SK-N-SH (cell line): ENCODE measurements around the gene DSCAML1. TPM values are rescaled to one million over a fixed set of nuclear protein-coding genes. Genes with fewer than 3 reads are reported as not detected.

ENCODE experiments used
- CTCF ChIA-PET: fragments of 300-600, 350-600 bp; formaldehyde crosslinking; extraction: SDS; loops from one replicate; lab custom pipeline; 2021; lab: Yijun Ruan, JAX
- POLR2A ChIA-PET: fragments of 350-600 bp; sonication (Branson Sonifier 250); formaldehyde crosslinking; extraction: SDS; loops from one replicate; lab custom pipeline; 2020; ENCODE audit warnings: antibody characterized with exemption, inconsistent platforms; lab: Yijun Ruan, JAX
- DNase-seq: peaks from one replicate; pipeline ENCODE4 v3.0.0; 2012
- H2AFZ ChIP-seq: fragments of 200-600 bp; sonication (generic); 2 replicates; pipeline ENCODE4 v1.8.1; 2016; ENCODE audit warnings: antibody characterized with exemption, mild to moderate bottlenecking, low read depth
- H3F3A ChIP-seq: fragments of 200-600 bp; sonication (generic); replicated peaks from 2 replicates; pipeline ENCODE3; 2016; ENCODE audit warnings: antibody characterized with exemption, mild to moderate bottlenecking; ENCODE audit not compliant: insufficient read depth
- H3K27ac ChIP-seq, 2 experiments: fragments of 200-500 bp in 1 of 2; fragments of 200-600 bp in 1 of 2; sonication (Bioruptor generic) in 1 of 2; sonication (generic), shearing (Covaris generic) in 1 of 2; 2 replicates each; pipeline versions ENCODE4 v1.5.1 to v1.6.1; 2014 to 2016; ENCODE audit warnings: low read depth in 2 of 2, inconsistent platforms in 1 of 2, low read length in 1 of 2, mild to moderate bottlenecking in 1 of 2, mixed read lengths in 1 of 2
- H3K27me3 ChIP-seq: fragments of 200-600 bp; sonication (generic), shearing (Covaris generic); 2 replicates; pipeline ENCODE4 v1.6.1; 2016; ENCODE audit warnings: mixed run types; ENCODE audit not compliant: insufficient read depth
- H3K36me3 ChIP-seq, 2 experiments: fragments of 200-500 bp in 1 of 2; fragments of 200-600 bp in 1 of 2; sonication (Bioruptor generic) in 1 of 2; sonication (generic) in 1 of 2; replicated peaks in 1 of 2; 2 replicates each; pipeline versions ENCODE3 to v1.5.1; 2014 to 2016; ENCODE audit warnings: low read length in 1 of 2, mild to moderate bottlenecking in 1 of 2; ENCODE audit not compliant: insufficient read depth in 2 of 2, control insufficient read depth in 1 of 2
- H3K4me1 ChIP-seq, 2 experiments: fragments of 200-500 bp in 1 of 2; fragments of 200-600 bp in 1 of 2; sonication (Bioruptor generic) in 1 of 2; sonication (generic), shearing (Covaris generic) in 1 of 2; 2 replicates each; pipeline versions ENCODE4 v1.5.1 to v1.6.1; 2014 to 2016; ENCODE audit warnings: low read depth in 1 of 2, low read length in 1 of 2, mixed run types in 1 of 2; ENCODE audit not compliant: insufficient read depth in 2 of 2, control insufficient read depth in 1 of 2
- H3K4me2 ChIP-seq: fragments of 200-600 bp; sonication (generic), shearing (Covaris generic); 2 replicates; pipeline ENCODE4 v1.6.1; 2017; ENCODE audit warnings: mixed run types
- H3K4me3 ChIP-seq, 2 experiments: fragments of 200-500 bp in 1 of 2; fragments of 200-600 bp in 1 of 2; sonication (Bioruptor generic) in 1 of 2; sonication (generic), shearing (Covaris generic) in 1 of 2; 2 replicates each; pipeline versions ENCODE4 v1.5.1 to v1.8.1; 2014 to 2016; ENCODE audit warnings: low read depth in 2 of 2, inconsistent platforms in 1 of 2, low read length in 1 of 2, mild to moderate bottlenecking in 1 of 2, mixed read lengths in 1 of 2, moderate library complexity in 1 of 2
- H3K79me2 ChIP-seq: fragments of 200-600 bp; sonication (generic); 2 replicates; pipeline ENCODE4 v1.8.1; 2017; ENCODE audit warnings: mild to moderate bottlenecking; ENCODE audit not compliant: insufficient read depth
- H3K9ac ChIP-seq: fragments of 200-600 bp; sonication (generic); 2 replicates; pipeline ENCODE4 v1.6.1; 2017; ENCODE audit warnings: mixed run types
- H3K9me2 ChIP-seq: fragments of 200-600 bp; sonication (generic); 2 replicates; pipeline ENCODE4 v1.6.1; 2017; ENCODE audit warnings: mixed run types
- H3K9me3 ChIP-seq: fragments of 200-600 bp; sonication (generic); 2 replicates; pipeline ENCODE4 v1.6.1; 2017; ENCODE audit warnings: mixed run types, mild to moderate bottlenecking, moderate library complexity
- H4K20me1 ChIP-seq: fragments of 200-600 bp; sonication (generic); 2 replicates; pipeline ENCODE4 v1.6.1; 2017; ENCODE audit warnings: mild to moderate bottlenecking, mixed run types; ENCODE audit not compliant: insufficient read depth
- EZH2phosphoT487 ChIP-seq: fragments of 200-600 bp; sonication (generic); IDR thresholded peaks from 2 replicates; pipeline ENCODE4 v1.6.1; 2017; ENCODE audit warnings: low read depth, mixed run types, mild to moderate bottlenecking, antibody characterized with exemption, moderate library complexity, borderline replicate concordance
- RAD21 ChIP-seq: IDR thresholded peaks from 2 replicates; pipeline ENCODE4 v1.6.1; 2012; ENCODE audit warnings: mild to moderate bottlenecking, low read length
- RFX5 ChIP-seq: IDR thresholded peaks from 2 replicates; pipeline ENCODE4 v1.6.1; 2012; ENCODE audit warnings: mild to moderate bottlenecking, improper control_type of control experiment, low read length
- SMC3 ChIP-seq: IDR thresholded peaks from 2 replicates; pipeline ENCODE4 v1.6.1; 2012; ENCODE audit warnings: low read depth, low read length, improper control_type of control experiment
- TAF1 ChIP-seq: IDR thresholded peaks from 2 replicates; pipeline ENCODE4 v1.6.1; 2012; ENCODE audit warnings: low read depth, mild to moderate bottlenecking, low read length, moderate library complexity, borderline replicate concordance
- TEAD4 ChIP-seq: IDR thresholded peaks from 2 replicates; pipeline ENCODE4 v1.4.0; 2012; ENCODE audit warnings: mild to moderate bottlenecking, borderline replicate concordance; ENCODE audit not compliant: insufficient read depth
- YY1 ChIP-seq: IDR thresholded peaks from 2 replicates; pipeline ENCODE4 v1.4.0; 2012; ENCODE audit warnings: low read depth, mild to moderate bottlenecking
- WGBS: methylation state at CpG from one replicate; pipeline ENCODE4 v1.1.6; 2017; ENCODE audit warnings: low lambda C conversion rate; 5-methylcytosine and 5-hydroxymethylcytosine counted together
- polyA plus RNA-seq, 3 experiments: library from polyadenylated mRNA; depleted of rRNA; stranded (reverse); fragments of >200 nt; gene quantifications; 2 replicates each; pipeline ENCODE4 v1.2.3, GENCODE V29; 2012
- TF ChIP-seq, protein P1 (sequence below): fragments of 200-600 bp; sonication (generic); IDR thresholded peaks from 2 replicates; pipeline ENCODE4 v1.6.1; 2017; ENCODE audit warnings: antibody characterized with exemption, mild to moderate bottlenecking, moderate library complexity

DSCAML1 gene
- polyA plus RNA-seq, 1 of the 3 experiments (the other 2 are of a cell fraction), result not detected

DNA sequence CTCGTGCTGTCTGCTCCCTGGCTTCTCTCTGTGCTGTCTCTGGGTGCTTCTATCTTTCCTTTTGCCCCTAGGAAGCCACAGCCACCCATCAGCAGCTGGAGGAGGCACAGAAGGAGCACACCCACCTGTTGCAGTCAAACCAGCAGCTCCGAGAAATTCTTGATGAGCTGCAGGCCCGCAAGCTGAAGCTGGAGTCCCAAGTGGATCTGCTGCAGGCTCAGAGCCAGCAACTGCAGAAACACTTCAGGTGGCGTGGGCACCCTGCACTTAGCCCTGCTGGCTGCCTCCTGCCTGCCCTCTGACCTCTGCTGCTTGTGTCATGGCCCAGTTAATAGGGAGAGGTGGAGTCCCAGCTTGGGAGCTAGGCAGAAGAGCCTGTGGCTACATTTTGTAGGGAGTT is 401.5 kb downstream of the DSCAML1 start:
- Histone ChIP-seq H3K79me2 (no peaks in the 10 kb centered on the region), H3K27ac (no peak overlapping the region), H3K4me1 (no peaks in the 10 kb centered on the region), H3K4me2 (no peak overlapping the region), H4K20me1 (no peaks in the 10 kb centered on the region), H3F3A (peaks cover under 1% of the 10 kb centered on the region), H3K4me3 (no peak overlapping the region), H3K36me3 (peaks cover 47 to 68% of the 10 kb centered on the region in 2 experiments), H3K9ac (no peak overlapping the region), H3K9me3 (no peaks in the 10 kb centered on the region), H3K27me3 (no peaks in the 10 kb centered on the region), H2AFZ (no peak overlapping the region), H3K9me2 (no peaks in the 10 kb centered on the region)
- CTCF ChIA-PET, result interaction anchor here (1.2 to 2.6 kb wide), 2 partner anchors 15 to 30 kb away, joined by 3 to 12 read pairs; no protein-coding TSS in a partner anchor
- TF ChIP-seq RAD21 (no peak), TEAD4 (no peak), TAF1 (no peak)
- POLR2A ChIA-PET, result no interaction called here
- DNase-seq, result no peak
- whole genome bisulfite sequencing, result 88% methylated on average over 4 of the region's 4 CpGs

DNA sequence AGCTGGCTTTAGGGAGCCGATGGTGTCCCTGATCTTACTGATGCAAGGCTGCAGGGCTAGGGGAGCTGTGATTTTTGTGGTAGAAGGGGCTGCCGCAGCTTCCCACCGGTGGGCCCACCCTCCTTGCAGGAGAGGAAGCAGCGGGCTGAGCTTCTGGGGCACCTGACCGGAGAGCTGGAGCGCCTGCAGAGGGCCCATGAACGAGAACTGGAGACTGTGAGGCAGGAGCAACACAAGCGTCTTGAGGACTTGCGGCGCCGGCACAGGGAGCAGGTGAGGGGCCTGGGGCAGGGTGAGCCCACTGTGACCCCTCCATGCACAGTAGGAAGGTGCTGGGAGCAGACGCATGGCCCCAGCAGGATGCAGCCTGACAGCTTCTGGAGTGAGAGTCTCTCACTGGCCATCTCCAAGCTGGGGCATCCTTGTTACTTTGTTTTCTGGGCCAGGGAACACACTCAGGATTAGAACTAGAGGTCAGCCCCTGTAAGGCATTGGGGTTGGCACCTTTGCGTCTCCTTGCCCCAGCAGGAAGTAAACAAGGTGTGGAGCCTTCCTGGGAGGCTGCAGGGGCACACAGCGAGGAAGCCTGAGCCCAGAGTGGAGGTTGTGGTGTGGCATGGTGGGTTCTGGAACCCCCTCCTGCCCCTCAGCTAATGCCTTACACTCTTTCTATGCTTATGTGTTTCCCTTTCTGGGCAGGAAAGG is 402.6 kb downstream of the DSCAML1 start:
- Histone ChIP-seq H3K79me2 (no peaks in the 10 kb centered on the region), H3K4me1 (no peaks in the 10 kb centered on the region), H3K36me3 (peaks cover 44 to 70% of the 10 kb centered on the region in 2 experiments), H3K9me2 (no peaks in the 10 kb centered on the region), H3K9me3 (no peaks in the 10 kb centered on the region), H3K27ac (no peak overlapping the region), H2AFZ (no peak overlapping the region), H3F3A (peaks cover 2% of the 10 kb centered on the region), H3K27me3 (no peaks in the 10 kb centered on the region), H3K9ac (no peak overlapping the region), H4K20me1 (no peaks in the 10 kb centered on the region), H3K4me3 (no peak overlapping the region), H3K4me2 (no peak overlapping the region)
- ChIA-PET POLR2A (no interaction called here), CTCF (interaction anchor here (1.1 to 2.6 kb wide), 4 partner anchors 13 to 659 kb away, joined by 4 to 12 read pairs (median 5); no protein-coding TSS in a partner anchor)
- no peak for DNase-seq
- TF ChIP-seq TEAD4 (no peak), YY1 (no peak)
- 91% methylated on average over 9 of the region's 14 CpGs for WGBS

DNA sequence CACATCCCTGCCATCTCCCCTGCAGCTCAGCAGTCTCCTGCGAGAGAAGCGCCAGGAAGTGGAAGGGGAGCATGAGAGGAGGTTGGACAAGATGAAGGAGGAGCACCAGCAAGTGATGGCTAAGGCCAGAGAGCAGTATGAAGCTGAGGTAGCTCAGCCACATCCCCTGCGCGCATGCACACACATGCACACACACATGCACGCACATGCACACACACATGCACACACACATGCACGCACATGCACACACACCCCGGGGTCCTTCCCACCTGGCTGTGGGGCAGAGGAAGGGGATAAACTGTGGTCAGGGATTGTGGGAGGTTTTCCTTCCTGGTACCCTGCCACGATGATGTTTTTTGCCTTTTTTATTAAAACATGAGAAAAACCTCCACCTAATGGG is 404.0 kb downstream of the DSCAML1 start:
- no peak for DNase-seq
- no peak for TF ChIP-seq RFX5
- no peak for TF ChIP-seq SMC3
- TF ChIP-seq, protein P1, sequence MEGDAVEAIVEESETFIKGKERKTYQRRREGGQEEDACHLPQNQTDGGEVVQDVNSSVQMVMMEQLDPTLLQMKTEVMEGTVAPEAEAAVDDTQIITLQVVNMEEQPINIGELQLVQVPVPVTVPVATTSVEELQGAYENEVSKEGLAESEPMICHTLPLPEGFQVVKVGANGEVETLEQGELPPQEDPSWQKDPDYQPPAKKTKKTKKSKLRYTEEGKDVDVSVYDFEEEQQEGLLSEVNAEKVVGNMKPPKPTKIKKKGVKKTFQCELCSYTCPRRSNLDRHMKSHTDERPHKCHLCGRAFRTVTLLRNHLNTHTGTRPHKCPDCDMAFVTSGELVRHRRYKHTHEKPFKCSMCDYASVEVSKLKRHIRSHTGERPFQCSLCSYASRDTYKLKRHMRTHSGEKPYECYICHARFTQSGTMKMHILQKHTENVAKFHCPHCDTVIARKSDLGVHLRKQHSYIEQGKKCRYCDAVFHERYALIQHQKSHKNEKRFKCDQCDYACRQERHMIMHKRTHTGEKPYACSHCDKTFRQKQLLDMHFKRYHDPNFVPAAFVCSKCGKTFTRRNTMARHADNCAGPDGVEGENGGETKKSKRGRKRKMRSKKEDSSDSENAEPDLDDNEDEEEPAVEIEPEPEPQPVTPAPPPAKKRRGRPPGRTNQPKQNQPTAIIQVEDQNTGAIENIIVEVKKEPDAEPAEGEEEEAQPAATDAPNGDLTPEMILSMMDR, result no peak
- no peak for TF ChIP-seq EZH2phosphoT487
- TF ChIP-seq, all 33 proteins: peak for 0
- POLR2A ChIA-PET, result no interaction called here
- H3K27me3 ChIP-seq, result no peaks in the 10 kb centered on the region
- H4K20me1 ChIP-seq, result no peaks in the 10 kb centered on the region
- WGBS, result 91% methylated on average over 8 of the region's 8 CpGs
- H3K9ac ChIP-seq, result no peak overlapping the region
- no peak overlapping the region for H3K4me3 ChIP-seq
- no peaks in the 10 kb centered on the region for H3K9me2 ChIP-seq
- CTCF ChIA-PET, result interaction anchor here (1.1 to 2.6 kb wide), 3 partner anchors 33 to 660 kb away, joined by 4 to 12 read pairs (median 6); no protein-coding TSS in a partner anchor
- H3K4me2 ChIP-seq, result no peak overlapping the region
- H3K4me1 ChIP-seq, result peaks cover 0 to 3% of the 10 kb centered on the region in 2 experiments; a peak in 1 of 4 replicates
- H3K36me3 ChIP-seq, result peaks cover 34 to 60% of the 10 kb centered on the region in 2 experiments
- H3K9me3 ChIP-seq, result no peaks in the 10 kb centered on the region
- H3K79me2 ChIP-seq, result no peaks in the 10 kb centered on the region
- H2AFZ ChIP-seq, result no peak overlapping the region
- H3F3A ChIP-seq, result peaks cover 2% of the 10 kb centered on the region
- H3K27ac ChIP-seq, result no peak overlapping the region
